K562 (cell line): ENCODE measurements around the gene SCLY. TPM values are rescaled to one million over a fixed set of nuclear protein-coding genes. Genes with fewer than 3 reads are reported as not detected.

ENCODE experiments used
- ATAC-seq: fragments of 200-7000 bp; cut with Tn5 transposase; 3 replicates; pipeline ENCODE4 v1.9.1; 2020; ENCODE audit warnings: moderate library complexity
- BruUV-seq: library from RNA; stranded (reverse); fragments of 400-500 nt; replicated peaks from 2 replicates; lab custom pipeline; 2021; lab: Mats Ljungman, UMichigan
- CTCF ChIA-PET: fragments of 300-600 bp; formaldehyde crosslinking; extraction: SDS; loops from one replicate; lab custom pipeline; 2021; ENCODE audit warnings: low intra/inter-chr PET ratio; lab: Yijun Ruan, JAX
- POLR2A ChIA-PET: fragments of 300-600, 350-650 bp; sonication (Branson Sonifier 250); formaldehyde crosslinking; extraction: SDS; loops from one replicate; lab custom pipeline; 2021; ENCODE audit warnings: antibody characterized with exemption, inconsistent platforms; lab: Yijun Ruan, JAX
- DNase-seq, 4 experiments: peaks; one replicate each; pipeline versions ENCODE4 v3.0.0 to v3.0.0-alpha.2; 2011 to 2018; ENCODE audit warnings: low spot score in 3 of 4, mixed read lengths in 3 of 4; ENCODE audit errors: extremely low read depth in 1 of 4
- FAIRE-seq: peaks from 2 replicates; lab custom pipeline; 2011; peaks lifted over from hg19 to GRCh38; lab: Jason Lieb, UNC
- H2AFZ ChIP-seq: 2 replicates; pipeline ENCODE4 v1.6.0; 2011; ENCODE audit warnings: low read depth, low read length, control low read depth, inconsistent platforms
- H3K27ac ChIP-seq: fragments of 200-600 bp; 3 replicates; pipeline ENCODE4 v1.8.0; 2011; ENCODE audit warnings: low read depth, mild to moderate bottlenecking, control low read depth, inconsistent platforms, low read length, moderate library complexity, mixed read lengths; ENCODE audit errors: extremely low read depth
- H3K27me3 ChIP-seq, 2 experiments: fragments of 300-600 bp in 1 of 2; 2 replicates in 1 of 2; 3 replicates in 1 of 2; pipeline versions ENCODE4 v1.6.0 to v1.8.0; 2011; ENCODE audit warnings: inconsistent platforms in 2 of 2, low read length in 2 of 2, mild to moderate bottlenecking in 1 of 2, mixed read lengths in 1 of 2, moderate library complexity in 1 of 2; ENCODE audit not compliant: control insufficient read depth in 2 of 2, insufficient read depth in 2 of 2
- H3K36me3 ChIP-seq: fragments of 300-600 bp; 3 replicates; pipeline ENCODE4 v1.8.0; 2011; ENCODE audit warnings: mild to moderate bottlenecking, low read length, inconsistent platforms; ENCODE audit not compliant: control insufficient read depth, insufficient read depth
- H3K4me1 ChIP-seq, 2 experiments: fragments of 200-600 bp in 1 of 2; replicated peaks in 1 of 2; 2 replicates in 1 of 2; 3 replicates in 1 of 2; pipeline versions ENCODE4 v1.5.1 to v1.8.0; 2011; ENCODE audit warnings: inconsistent platforms in 2 of 2, low read length in 2 of 2, mild to moderate bottlenecking in 1 of 2, mixed read lengths in 1 of 2, moderate library complexity in 1 of 2; ENCODE audit not compliant: control insufficient read depth in 2 of 2, insufficient read depth in 2 of 2
- H3K4me2 ChIP-seq: 2 replicates; pipeline ENCODE4 v1.6.1; 2011; ENCODE audit warnings: low read length, control low read depth, inconsistent platforms, mixed read lengths; ENCODE audit not compliant: insufficient read depth
- H3K4me3 ChIP-seq: fragments of 200-600 bp; sonication (generic), shearing (Covaris generic); 2 replicates; pipeline ENCODE4 v1.5.1; 2016; ENCODE audit warnings: control low read depth, inconsistent platforms
- H3K79me2 ChIP-seq: fragments of 200-600 bp; 3 replicates; pipeline ENCODE4 v1.8.0; 2011; ENCODE audit warnings: low read length, inconsistent platforms; ENCODE audit not compliant: control insufficient read depth, insufficient read depth
- H3K9ac ChIP-seq, 2 experiments: 2 replicates each; pipeline versions ENCODE4 v1.6.0 to v1.6.1; 2011; ENCODE audit warnings: low read depth in 2 of 2, low read length in 2 of 2, control low read depth in 1 of 2, inconsistent platforms in 1 of 2, mild to moderate bottlenecking in 1 of 2, mixed read lengths in 1 of 2; ENCODE audit not compliant: insufficient read depth in 1 of 2
- H3K9me1 ChIP-seq: one replicate; pipeline ENCODE4 v1.6.0; 2011; ENCODE audit warnings: inconsistent platforms, mild to moderate bottlenecking, low read length, moderate library complexity; ENCODE audit not compliant: control insufficient read depth, insufficient read depth
- H3K9me3 ChIP-seq: replicated peaks from 2 replicates; pipeline ENCODE4 v1.5.1; 2011; ENCODE audit warnings: low read depth, low read length, inconsistent platforms; ENCODE audit not compliant: control insufficient read depth, insufficient read depth
- H4K20me1 ChIP-seq: replicated peaks from 2 replicates; pipeline ENCODE4 v1.6.1; 2011; ENCODE audit warnings: low read length, inconsistent platforms, mixed read lengths; ENCODE audit not compliant: control insufficient read depth, insufficient read depth
- EHMT2 ChIP-seq: fragments of 450-650 bp; IDR thresholded peaks from 2 replicates; pipeline ENCODE4 v1.6.1; 2018; ENCODE audit warnings: antibody characterized with exemption
- EZH2 ChIP-seq: IDR thresholded peaks from 2 replicates; pipeline ENCODE4 v1.6.1; 2012; ENCODE audit warnings: low read depth, mild to moderate bottlenecking, inconsistent platforms, low read length, borderline replicate concordance
- HDAC3 ChIP-seq: fragments of 450-650 bp; IDR thresholded peaks from 2 replicates; pipeline ENCODE4 v1.6.1; 2018; ENCODE audit warnings: borderline replicate concordance, mild to moderate bottlenecking, moderate library complexity; ENCODE audit not compliant: partially characterized antibody
- NCOA4 ChIP-seq: fragments of 450-650 bp; IDR thresholded peaks from 2 replicates; pipeline ENCODE4 v1.6.1; 2018; ENCODE audit warnings: mild to moderate bottlenecking; ENCODE audit not compliant: partially characterized antibody
- PBX2 ChIP-seq, 2 experiments: IDR thresholded peaks in 1 of 2; conservative IDR thresholded peaks in 1 of 2; 2 replicates each; pipeline ENCODE4 v1.6.1; 2016; ENCODE audit warnings: low read depth in 2 of 2, mild to moderate bottlenecking in 1 of 2, missing compliant biosample characterization in 1 of 2, missing genetic modification characterization in 1 of 2, moderate library complexity in 1 of 2
- PCBP2 ChIP-seq: fragments of 200-400 bp; formaldehyde crosslinking; IDR thresholded peaks from 2 replicates; pipeline ENCODE4 v1.6.1; 2018; ENCODE audit warnings: low read length, low read depth, mild to moderate bottlenecking, moderate library complexity; ENCODE audit not compliant: poor library complexity, severe bottlenecking
- PHF8 ChIP-seq: fragments of 200-600 bp; sonication (generic); IDR thresholded peaks from 2 replicates; pipeline ENCODE4 v1.6.1; 2012; ENCODE audit warnings: mixed run types, mild to moderate bottlenecking, inconsistent platforms, low read length, moderate library complexity, borderline replicate concordance
- RBM14 ChIP-seq: fragments of 200-400 bp; formaldehyde crosslinking; IDR thresholded peaks from 2 replicates; pipeline ENCODE4 v1.6.1; 2018; ENCODE audit warnings: low read depth, mild to moderate bottlenecking, low read length, moderate library complexity, borderline replicate concordance; ENCODE audit not compliant: insufficient read depth
- RBM17 ChIP-seq: fragments of 200-400 bp; formaldehyde crosslinking; IDR thresholded peaks from 2 replicates; pipeline ENCODE4 v1.6.1; 2017; ENCODE audit warnings: low read depth, mild to moderate bottlenecking, low read length, borderline replicate concordance
- SIN3A ChIP-seq, 2 experiments: fragments of 150-350 bp in 1 of 2; IDR thresholded peaks; 2 replicates each; pipeline ENCODE4 v1.6.1; 2011 to 2016; ENCODE audit warnings: borderline replicate concordance in 2 of 2, low read depth in 2 of 2, low read length in 2 of 2, mild to moderate bottlenecking in 2 of 2, moderate library complexity in 2 of 2; ENCODE audit not compliant: control insufficient read depth in 1 of 2
- TCF15 ChIP-seq: fragments of 250-450 bp; sonication (Bioruptor Pico); IDR thresholded peaks from 2 replicates; pipeline ENCODE4 v1.8.0; 2022; ENCODE audit warnings: moderate library complexity, mild to moderate bottlenecking, inconsistent platforms
- ZNF398 ChIP-seq: fragments of 250-450 bp; sonication (Bioruptor Pico); IDR thresholded peaks from 2 replicates; pipeline ENCODE4 v1.8.0; 2021; ENCODE audit warnings: moderate library complexity, mild to moderate bottlenecking, inconsistent platforms
- WGBS: fragments of 100-300 bp; shearing (Covaris generic); methylation state at CpG from one replicate; pipeline ENCODE4 v1.1.6; 2016; ENCODE audit warnings: low coverage, mixed read lengths; ENCODE audit not compliant: insufficient coverage; ENCODE audit errors: missing lambda C conversion rate; 5-methylcytosine and 5-hydroxymethylcytosine counted together
- in situ Hi-C: fragments of 300-500 bp; cut with MboI; formaldehyde crosslinking; loops from 4 replicates; pipeline ENCODE4 v1.15.0; 2018; ENCODE audit warnings: inconsistent platforms, mixed read lengths
- intact Hi-C: fragments of 100-400 bp; cut with micrococcal nuclease; formaldehyde crosslinking; loops from 2 replicates; pipeline ENCODE4 v1.14.2; 2022
- polyA plus RNA-seq, 8 experiments: library from polyadenylated mRNA; depleted of rRNA in 4 of 8; stranded (reverse) in 5 of 8; unstranded in 3 of 8; fragments of >200 nt; fragmentation: Nextera tagmentation in 2 of 8; fragmentation: Illumina TruSeq in 1 of 8; extraction: Ambion mirVana in 2 of 8; extraction: Trizol in 1 of 8; gene quantifications; 2 replicates each; pipeline versions ENCODE4 v1.2.1 to v1.2.3, GENCODE V29; 2011 to 2014; ENCODE audit warnings: inconsistent platforms in 1 of 8, missing spikeins in 1 of 8
- total RNA-seq, 7 experiments: library from RNA; depleted of rRNA in 6 of 7; stranded (reverse); fragments of >200 nt in 6 of 7; fragmentation: Illumina TruSeq in 2 of 7; extraction: Trizol in 2 of 7; gene quantifications; 2 replicates each; pipeline versions ENCODE4 v1.2.1 to v1.2.3, GENCODE V29; 2011 to 2021; ENCODE audit warnings: low replicate concordance in 1 of 7

The SCLY gene
- total and polyA plus RNA-seq, 9 of the 15 experiments (the other 6 are each of a cell fraction or from before 2014, with no cell fraction given), result 2.6 to 32.2 (median 21.1) TPM

- DNase-seq, result no peak
- ATAC-seq, result no peak
- in situ Hi-C loops, result no loop called here
- POLR2A ChIA-PET, result interaction anchor here (0.6 to 1.7 kb wide), 3 partner anchors 9 to 197 kb away, joined by 3 to 4 read pairs (median 3); no protein-coding TSS in a partner anchor
- intact Hi-C loops, result no loop called here
- H3K79me2 ChIP-seq, result no peaks in the 10 kb centered on the region
- no peak for TF ChIP-seq PHF8
- TF ChIP-seq EHMT2, result no peak
- no peak for TF ChIP-seq PBX2 (CRISPR knock-in tag; IDR thresholded peaks at IDR 0.05; ENCODE audit: low read depth)
- TF ChIP-seq PBX2 (tag; conservative IDR thresholded peaks at IDR 0.05; ENCODE audit: low read depth), result no peak
- no peak for TF ChIP-seq RBM17
- no peak for TF ChIP-seq NCOA4
- no peak for TF ChIP-seq SIN3A (IDR thresholded peaks at IDR 0.05; ENCODE audit: borderline replicate concordance in 2 of 2, control insufficient read depth in 1 of 2, low read depth in 2 of 2, low read length in 2 of 2)
- TF ChIP-seq PCBP2, result no peak
- TF ChIP-seq EZH2, result no peak
- TF ChIP-seq TCF15 (CRISPR knock-in tag), result no peak
- TF ChIP-seq HDAC3, result no peak
- TF ChIP-seq RBM14, result no peak
- no peak for TF ChIP-seq ZNF398 (CRISPR knock-in tag)
- H3K9me1 ChIP-seq, result no peaks in the 10 kb centered on the region
- CTCF ChIA-PET, result no interaction called here
- no peak overlapping the region for H2AFZ ChIP-seq
- H3K4me2 ChIP-seq, result no peak overlapping the region
- no TSS peak for BruUV-seq
- peaks cover 17% of the 10 kb centered on the region; the same call in 2 of the 3 replicates for H3K36me3 ChIP-seq
- no peak overlapping the region for H3K4me3 ChIP-seq
- 83% methylated on average over 10 of the region's 12 CpGs for WGBS
- no peaks in the 10 kb centered on the region for H3K27me3 ChIP-seq
- no peaks in the 10 kb centered on the region for H3K9me3 ChIP-seq
- no peak for FAIRE-seq
- H4K20me1 ChIP-seq, result no peaks in the 10 kb centered on the region
- no peaks in the 10 kb centered on the region; a peak in 1 of 5 replicates for H3K4me1 ChIP-seq
- no peak overlapping the region; a peak in 1 of 4 replicates for H3K9ac ChIP-seq
- H3K27ac ChIP-seq, result no peak overlapping the region
Observed at GRCh38 chr2:238092486-238093035, 31.8 kb downstream of the SCLY start.
